ENCODE results near the gene NEK10.
"Not testable (repeated sequence)": the region's sequence is repeated elsewhere in the genome, so short reads cannot be mapped to it uniquely, and the experiment has no call there.

The NEK10 gene

DNA sequence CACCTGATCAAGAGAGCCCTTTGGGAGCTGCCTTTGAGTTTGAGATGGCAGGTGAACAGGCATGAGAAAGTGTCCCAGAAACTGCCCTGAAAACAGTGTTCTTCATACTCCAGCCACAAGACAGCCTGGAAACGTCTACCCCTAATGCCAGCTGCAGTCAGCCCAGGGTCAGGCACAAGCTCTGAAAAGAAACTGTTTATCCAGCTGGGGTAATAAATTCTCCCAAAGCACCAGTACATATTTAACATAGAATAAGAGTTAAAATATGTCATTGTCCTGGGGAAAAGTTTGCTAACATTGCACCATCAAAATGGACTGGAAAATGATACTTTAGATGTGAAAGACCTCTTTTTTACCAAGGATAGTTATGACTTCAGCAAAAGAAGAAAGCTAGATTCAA is 66.3 kb downstream of the NEK10 start:
- Mint-ChIP-seq H3K9me3 (peaks cover 4% of the 10 kb centered on the region), H3K36me3 (no peaks in the 10 kb centered on the region), H3K4me3 (no peak overlapping the region), H3K27ac (no peak overlapping the region), H3K4me1 (no peaks in the 10 kb centered on the region)
- DNase-seq (ENCODE audit: low spot score in 2 of 2), result no peak
- no peak for ATAC-seq

DNA sequence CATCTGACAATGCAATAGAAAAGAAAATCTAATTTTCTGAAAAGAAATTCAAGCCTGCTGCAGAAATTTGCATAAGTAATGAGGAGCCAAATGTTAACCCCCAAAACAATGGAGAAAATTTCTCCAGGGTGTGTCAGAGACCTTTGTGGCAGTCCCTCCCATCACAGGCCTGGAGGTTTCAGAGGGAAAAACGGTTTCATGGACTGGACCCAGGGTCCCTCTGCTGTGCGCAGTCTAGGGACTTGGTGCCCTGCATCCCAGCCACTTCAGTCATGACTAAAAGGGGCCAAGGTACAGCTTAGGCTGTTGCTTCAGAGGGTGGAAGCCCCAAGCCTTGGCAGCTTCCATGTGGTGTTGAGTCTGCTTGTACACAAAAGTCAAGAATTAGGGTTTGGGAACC is 70.2 kb downstream of the NEK10 start:
- H3K36me3 Mint-ChIP-seq; H3K4me1 Mint-ChIP-seq; H3K4me3 Mint-ChIP-seq; ATAC-seq; H3K27ac Mint-ChIP-seq; H3K9me3 Mint-ChIP-seq; DNase-seq (ENCODE audit: low spot score in 2 of 2): not testable (repeated sequence)

DNA sequence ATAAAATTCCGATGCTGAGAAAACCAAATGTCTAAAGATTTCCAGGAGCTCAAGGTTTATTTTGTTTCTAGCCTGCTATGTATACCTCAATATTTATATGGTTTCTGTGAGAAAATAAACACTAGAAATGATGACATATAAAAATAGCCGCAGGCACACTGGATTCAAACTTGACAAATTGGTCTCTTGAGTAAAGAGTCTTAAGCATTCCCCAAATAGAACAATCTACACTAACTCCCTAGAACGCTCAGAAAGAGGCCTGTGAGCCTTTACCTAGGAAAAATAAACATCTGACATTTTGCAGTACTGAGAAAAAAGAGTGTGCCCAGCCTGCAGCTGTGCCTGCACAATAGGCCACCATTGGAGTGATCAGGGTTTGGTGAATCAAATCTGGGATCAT is 75.2 kb downstream of the NEK10 start:
- ATAC-seq, result no peak
- H3K9me3 Mint-ChIP-seq, result peaks cover 4% of the 10 kb centered on the region
- H3K27ac Mint-ChIP-seq, result no peak overlapping the region
- DNase-seq (ENCODE audit: low spot score in 2 of 2), result no peak
- no peaks in the 10 kb centered on the region for H3K36me3 Mint-ChIP-seq
- H3K4me1 Mint-ChIP-seq, result no peaks in the 10 kb centered on the region
- no peak overlapping the region for H3K4me3 Mint-ChIP-seq

DNA sequence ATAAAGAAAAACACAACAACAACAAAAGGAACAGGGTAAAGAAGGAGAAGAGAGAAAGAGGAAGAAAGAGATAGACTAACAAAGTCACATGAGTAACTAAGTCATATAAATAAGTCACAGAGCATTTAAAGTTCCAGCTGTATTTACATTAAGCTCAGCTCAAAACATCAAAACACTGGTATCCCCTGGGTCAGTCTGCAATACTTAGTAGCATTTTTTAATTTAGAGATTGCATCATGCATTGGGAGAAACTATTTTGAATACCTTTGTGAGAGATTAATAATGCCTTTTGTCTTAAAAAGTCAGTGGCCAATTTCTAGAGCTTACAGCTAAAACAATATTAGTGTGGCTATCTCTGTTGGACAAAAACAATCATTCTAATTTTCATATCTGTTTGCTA is 78.4 kb downstream of the NEK10 start:
- no peak overlapping the region for H3K4me3 Mint-ChIP-seq
- H3K27ac Mint-ChIP-seq, result no peak overlapping the region
- ATAC-seq (no peak), DNase-seq (ENCODE audit: low spot score in 2 of 2) (no peak)
- no peaks in the 10 kb centered on the region for H3K9me3 Mint-ChIP-seq
- no peaks in the 10 kb centered on the region for H3K36me3 Mint-ChIP-seq
- no peaks in the 10 kb centered on the region for H3K4me1 Mint-ChIP-seq

DNA sequence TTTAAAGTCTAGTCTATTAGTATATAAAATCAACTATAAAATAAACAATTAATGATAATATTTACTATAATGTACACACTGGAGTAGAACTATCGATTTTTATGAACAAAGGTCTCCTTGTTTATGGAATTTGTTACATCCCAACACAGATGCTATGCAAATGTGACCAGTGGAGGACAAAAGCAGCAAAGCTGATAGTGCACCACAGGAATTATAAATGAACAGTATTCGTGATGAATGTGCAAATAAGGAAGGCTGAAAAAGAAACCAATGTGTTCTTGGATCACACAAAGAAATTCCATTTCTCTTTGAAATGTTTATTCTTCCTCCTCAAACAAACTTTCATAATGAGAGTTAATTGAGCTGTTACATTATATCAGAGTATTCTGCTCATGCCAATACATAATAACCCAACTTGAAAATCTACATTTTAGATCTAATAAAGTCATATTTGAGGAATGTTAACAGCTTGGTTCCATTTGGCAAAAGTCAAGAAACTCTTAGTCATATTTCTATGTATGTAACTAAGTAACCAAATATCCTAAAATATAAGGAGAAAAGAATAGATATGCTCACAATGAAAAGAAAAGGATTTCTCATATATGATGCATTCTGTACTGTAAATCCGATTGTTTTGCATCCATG is 79.3 kb downstream of the NEK10 start:
- Mint-ChIP-seq H3K9me3 (no peaks in the 10 kb centered on the region), H3K4me1 (no peaks in the 10 kb centered on the region), H3K36me3 (no peaks in the 10 kb centered on the region), H3K27ac (no peak overlapping the region), H3K4me3 (no peak overlapping the region)
- no peak for DNase-seq (ENCODE audit: low spot score in 2 of 2)
- no peak for ATAC-seq

DNA sequence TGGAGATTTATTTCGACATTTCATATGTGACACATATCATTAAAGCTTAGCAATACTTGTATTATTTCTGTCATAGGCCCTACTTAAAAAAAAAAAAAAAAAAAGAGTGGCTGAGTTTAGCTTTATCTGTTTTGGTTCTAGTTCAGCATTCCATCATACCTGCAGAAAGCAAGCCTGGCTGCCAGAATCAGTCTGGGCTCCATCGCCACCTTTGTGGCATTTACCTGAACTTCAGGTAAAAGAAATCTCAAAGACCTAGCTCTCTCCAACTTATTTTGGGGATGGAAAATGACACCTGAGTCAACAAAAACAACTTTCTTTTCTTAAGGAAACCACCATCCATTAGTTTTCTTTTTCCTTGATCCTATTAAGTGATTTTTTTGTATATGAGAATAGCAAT is 82.1 kb downstream of the NEK10 start:
- no peaks in the 10 kb centered on the region for H3K36me3 Mint-ChIP-seq
- no peak for DNase-seq (ENCODE audit: low spot score in 2 of 2)
- no peak overlapping the region for H3K4me3 Mint-ChIP-seq
- H3K4me1 Mint-ChIP-seq, result no peaks in the 10 kb centered on the region
- no peak overlapping the region for H3K27ac Mint-ChIP-seq
- ATAC-seq, result no peak
- no peaks in the 10 kb centered on the region for H3K9me3 Mint-ChIP-seq

DNA sequence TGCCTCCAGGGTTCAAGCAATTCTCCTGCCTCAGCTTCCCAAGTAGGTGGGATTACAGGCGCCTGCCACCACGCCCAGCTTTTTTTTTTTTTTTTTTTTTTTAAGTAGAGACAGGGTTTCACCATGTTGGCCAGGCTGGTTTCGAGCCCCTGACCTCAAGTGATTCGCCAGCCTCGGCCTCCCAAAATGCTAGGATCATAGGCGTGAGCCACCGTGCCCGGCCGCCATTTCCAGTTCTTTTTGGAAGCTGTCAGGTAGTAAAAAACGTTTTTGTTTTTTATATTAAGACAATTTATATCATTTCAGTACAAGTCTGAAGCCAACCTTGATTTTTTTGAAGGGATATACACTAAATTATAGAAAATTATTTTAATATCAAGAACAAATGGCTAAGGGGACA is 82.7 kb downstream of the NEK10 start:
- not testable (repeated sequence) for DNase-seq (ENCODE audit: low spot score in 2 of 2); H3K36me3 Mint-ChIP-seq; H3K27ac Mint-ChIP-seq; H3K9me3 Mint-ChIP-seq; H3K4me3 Mint-ChIP-seq; ATAC-seq; H3K4me1 Mint-ChIP-seq

DNA sequence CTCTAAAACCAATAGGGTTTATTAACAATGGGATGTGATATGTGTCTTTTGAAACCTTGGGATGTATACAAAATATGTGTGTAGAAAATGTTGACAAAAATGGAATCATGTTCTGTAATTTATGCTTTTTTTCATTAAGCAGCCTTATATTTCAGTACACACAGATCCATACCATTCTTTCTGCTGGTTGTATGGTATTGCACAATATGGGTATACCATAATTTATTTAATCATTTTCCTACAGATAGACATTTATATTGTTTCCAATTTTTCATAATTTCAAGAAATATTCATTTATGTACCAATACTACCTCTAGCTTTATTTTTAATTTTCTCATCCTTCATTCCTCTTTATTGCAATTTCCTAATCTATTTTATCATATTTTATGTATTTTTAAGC is 83.5 kb downstream of the NEK10 start:
- Mint-ChIP-seq H3K9me3 (no peaks in the 10 kb centered on the region), H3K4me1 (no peaks in the 10 kb centered on the region), H3K4me3 (no peak overlapping the region), H3K27ac (no peak overlapping the region), H3K36me3 (no peaks in the 10 kb centered on the region)
- DNase-seq (ENCODE audit: low spot score in 2 of 2) (no peak), ATAC-seq (no peak)

DNA sequence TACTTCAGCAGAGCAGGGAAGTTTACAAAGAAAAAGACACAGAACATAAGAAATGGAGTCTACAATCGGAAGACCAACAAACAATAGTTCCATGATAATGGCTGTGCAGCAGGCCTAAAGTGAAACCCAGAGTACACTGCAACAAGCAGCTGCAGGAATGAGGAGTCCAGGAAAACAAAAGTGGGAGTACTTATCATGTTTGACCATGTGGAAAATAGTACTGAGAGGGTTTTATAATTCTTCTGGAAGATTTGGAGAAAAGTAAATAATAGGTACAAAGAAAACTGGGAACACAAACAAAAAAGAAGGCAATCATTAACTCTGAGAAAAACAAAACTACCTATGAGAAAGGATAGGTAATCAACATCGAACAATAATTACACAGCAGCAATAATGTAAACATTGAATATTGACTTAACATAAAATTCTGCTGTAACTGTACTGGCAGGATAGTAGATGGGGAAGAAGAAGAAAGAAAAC is 87.5 kb downstream of the NEK10 start:
- DNase-seq (ENCODE audit: low spot score in 2 of 2) (no peak), ATAC-seq (no peak)
- H3K27ac Mint-ChIP-seq, result no peak overlapping the region
- no peaks in the 10 kb centered on the region for H3K9me3 Mint-ChIP-seq
- H3K36me3 Mint-ChIP-seq, result no peaks in the 10 kb centered on the region
- H3K4me3 Mint-ChIP-seq, result no peak overlapping the region
- no peaks in the 10 kb centered on the region for H3K4me1 Mint-ChIP-seq

DNA sequence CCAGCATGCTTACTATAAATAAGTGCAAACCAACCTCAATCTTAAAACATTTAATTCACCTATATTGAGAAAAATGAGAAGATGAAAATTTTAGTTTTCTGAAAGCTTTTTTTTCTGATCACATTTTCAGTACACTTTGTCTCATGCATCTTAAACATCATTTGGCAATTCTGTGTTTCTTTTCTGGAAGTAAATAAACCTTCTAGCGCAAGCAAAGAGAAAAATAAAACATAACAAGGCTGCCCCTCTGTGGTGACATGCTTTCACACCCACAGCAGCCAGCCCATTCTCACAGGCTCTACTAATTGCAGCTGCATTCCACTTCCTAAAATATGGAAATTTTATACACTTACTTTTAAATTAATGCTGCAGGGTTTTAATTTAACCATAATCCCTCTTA is 90.1 kb downstream of the NEK10 start:
- H3K27ac Mint-ChIP-seq, result no peak overlapping the region
- no peaks in the 10 kb centered on the region for H3K36me3 Mint-ChIP-seq
- H3K9me3 Mint-ChIP-seq, result no peaks in the 10 kb centered on the region
- DNase-seq (ENCODE audit: low spot score in 2 of 2), result no peak
- H3K4me1 Mint-ChIP-seq, result no peaks in the 10 kb centered on the region
- no peak for ATAC-seq
- no peak overlapping the region for H3K4me3 Mint-ChIP-seq

DNA sequence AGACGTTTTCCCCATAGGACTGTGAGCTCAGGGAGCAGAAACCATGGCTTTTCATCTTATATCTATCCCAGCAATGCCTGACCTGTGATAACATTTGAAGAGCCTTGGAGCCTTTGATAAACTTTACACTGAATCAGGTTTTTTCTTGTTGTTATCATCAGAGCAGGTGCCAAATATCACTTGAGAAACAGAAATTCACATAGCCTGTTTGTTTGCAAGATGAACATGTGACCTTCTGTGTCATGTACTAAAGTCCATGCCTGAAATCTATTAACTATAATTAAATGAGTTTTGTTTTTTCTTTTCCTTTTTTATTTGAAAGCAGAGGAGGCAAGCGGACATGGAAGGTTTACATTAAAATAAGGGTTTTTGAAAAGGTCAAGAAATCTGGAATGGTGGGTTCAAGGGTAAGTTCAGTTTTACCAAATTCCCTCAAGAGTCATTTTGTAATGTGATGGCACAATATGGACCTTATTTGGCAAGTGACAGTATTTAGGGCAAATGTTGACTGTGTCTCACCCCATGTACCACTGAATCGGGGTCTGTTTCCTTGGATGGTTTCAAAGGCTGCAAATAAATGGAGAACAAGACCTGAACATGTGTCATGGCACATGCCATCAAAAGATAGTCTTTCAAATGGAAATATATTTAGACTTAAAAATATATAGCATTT is 90.7 kb downstream of the NEK10 start:
- Mint-ChIP-seq H3K27ac (no peak overlapping the region), H3K4me3 (no peak overlapping the region), H3K36me3 (no peaks in the 10 kb centered on the region), H3K4me1 (no peaks in the 10 kb centered on the region), H3K9me3 (no peaks in the 10 kb centered on the region)
- DNase-seq (ENCODE audit: low spot score in 2 of 2) (no peak), ATAC-seq (no peak)

DNA sequence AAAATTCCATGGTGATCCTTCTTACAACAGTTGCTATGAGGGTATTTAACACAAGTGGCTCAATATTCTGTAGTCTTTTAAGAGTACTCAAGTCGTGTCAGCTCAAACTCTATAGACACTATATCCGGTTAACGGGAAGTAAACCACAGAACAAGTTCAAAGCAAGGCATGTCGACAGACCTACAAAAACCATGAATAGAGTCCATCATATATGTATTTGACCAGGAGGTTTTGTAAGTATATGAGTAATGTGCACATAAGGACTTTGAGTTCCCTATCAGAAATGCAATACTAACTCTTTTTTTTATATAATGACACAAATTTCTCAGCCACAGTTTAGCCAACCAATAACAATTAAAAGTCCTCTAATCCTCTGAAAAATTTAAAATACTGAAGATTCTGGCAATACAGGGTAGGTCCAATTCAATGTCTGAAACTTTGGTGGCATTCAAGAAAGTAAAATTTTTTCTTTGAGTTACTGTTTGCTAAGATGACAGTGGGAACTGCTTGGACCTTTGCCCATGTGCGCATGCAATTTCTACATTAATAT is 93.7 kb downstream of the NEK10 start:
- Mint-ChIP-seq H3K4me1 (no peaks in the 10 kb centered on the region), H3K27ac (no peak overlapping the region), H3K9me3 (no peaks in the 10 kb centered on the region), H3K36me3 (no peaks in the 10 kb centered on the region), H3K4me3 (no peak overlapping the region)
- ATAC-seq (no peak), DNase-seq (ENCODE audit: low spot score in 2 of 2) (no peak)

DNA sequence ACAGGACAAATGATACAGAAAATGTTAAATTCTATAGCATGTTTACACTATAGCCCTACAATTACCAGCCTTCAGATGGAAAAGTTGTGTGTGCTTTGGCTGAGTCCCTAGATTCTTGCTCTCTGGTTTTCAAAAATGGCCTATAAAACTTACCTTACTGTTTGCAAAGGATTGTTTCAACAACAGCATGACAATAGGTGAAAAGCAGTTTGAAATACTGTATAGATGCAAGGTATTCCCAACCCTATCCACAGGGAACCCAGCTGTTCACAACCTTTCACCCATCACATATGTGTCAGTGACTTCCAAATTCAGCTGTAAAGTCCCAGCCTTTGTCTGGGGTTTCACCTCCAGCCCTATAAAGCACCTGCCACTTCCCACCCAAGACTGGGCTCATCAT is 97.3 kb downstream of the NEK10 start:
- DNase-seq (ENCODE audit: low spot score in 2 of 2) (no peak), ATAC-seq (no peak)
- Mint-ChIP-seq H3K9me3 (no peaks in the 10 kb centered on the region), H3K36me3 (no peaks in the 10 kb centered on the region), H3K4me3 (no peak overlapping the region), H3K4me1 (no peaks in the 10 kb centered on the region), H3K27ac (no peak overlapping the region)

DNA sequence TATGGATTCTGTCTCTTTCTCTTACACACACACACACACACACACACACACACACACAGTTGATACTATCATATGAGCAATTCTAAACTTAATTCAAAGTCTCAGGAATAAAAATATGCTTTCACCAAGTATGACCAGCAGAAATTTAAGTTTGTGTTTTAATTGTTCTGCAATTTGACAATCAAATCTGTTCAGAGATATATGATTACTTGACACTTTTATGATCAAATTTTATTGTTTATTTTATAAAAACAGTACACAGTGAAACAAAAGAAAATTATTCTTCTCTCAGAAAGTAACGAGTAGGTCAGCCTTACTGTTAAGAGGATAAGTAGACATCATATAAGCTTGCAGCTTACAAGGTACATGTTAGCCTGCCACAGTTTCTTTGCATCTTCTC is 114.3 kb downstream of the NEK10 start:
- Mint-ChIP-seq H3K27ac (no peak overlapping the region), H3K4me1 (no peaks in the 10 kb centered on the region), H3K36me3 (no peaks in the 10 kb centered on the region), H3K4me3 (no peak overlapping the region), H3K9me3 (peaks cover under 1% of the 10 kb centered on the region)
- DNase-seq (ENCODE audit: low spot score in 2 of 2), result no peak
- ATAC-seq, result no peak

DNA sequence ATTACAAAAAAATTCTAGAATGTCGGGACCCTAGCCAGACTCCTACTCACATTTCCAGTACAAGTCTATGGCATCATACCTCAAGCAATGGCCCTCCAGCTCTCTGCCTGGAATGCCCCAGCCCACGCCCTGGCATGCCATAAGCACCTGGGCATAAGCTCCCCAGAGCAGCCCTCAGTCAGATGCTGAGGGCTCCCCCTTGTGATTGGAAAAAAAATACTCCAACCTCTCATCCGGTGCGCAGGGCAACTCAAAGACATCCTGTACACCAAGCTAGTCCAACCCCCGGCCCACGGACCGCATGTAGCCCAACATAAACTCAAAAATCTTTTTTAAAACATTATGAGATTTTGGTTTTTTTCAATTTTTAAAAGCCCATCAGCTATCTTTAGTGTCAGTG is 115.4 kb downstream of the NEK10 start:
- Mint-ChIP-seq H3K27ac (no peak overlapping the region), H3K36me3 (no peaks in the 10 kb centered on the region), H3K9me3 (peaks cover 10% of the 10 kb centered on the region), H3K4me3 (no peak overlapping the region), H3K4me1 (no peaks in the 10 kb centered on the region)
- peak in 1 of 2 donors; percentile 50 for DNase-seq (ENCODE audit: low spot score in 2 of 2)
- peak; percentile 68 for ATAC-seq

DNA sequence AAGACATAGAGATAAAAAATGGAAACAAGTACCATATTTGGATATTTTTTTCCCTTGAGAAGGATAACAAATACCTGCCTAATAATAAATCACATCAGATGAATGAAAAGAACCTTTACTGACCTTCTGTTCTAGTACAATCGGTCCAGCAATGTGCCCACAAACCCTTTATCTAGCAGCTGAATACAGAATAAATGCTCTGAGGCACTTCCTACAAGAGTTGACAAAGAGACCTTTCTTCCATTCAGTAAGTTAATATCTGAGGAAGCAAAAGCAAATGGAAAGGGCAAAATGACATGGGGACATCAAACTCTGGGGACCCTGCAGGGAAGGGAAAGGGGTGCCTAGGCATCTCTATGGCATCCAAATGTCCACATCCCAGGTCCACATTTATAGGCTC is 115.8 kb downstream of the NEK10 start:
- Mint-ChIP-seq H3K9me3 (peaks cover 10% of the 10 kb centered on the region), H3K4me1 (no peaks in the 10 kb centered on the region), H3K4me3 (no peak overlapping the region), H3K27ac (no peak overlapping the region), H3K36me3 (no peaks in the 10 kb centered on the region)
- ATAC-seq (no peak), DNase-seq (ENCODE audit: low spot score in 2 of 2) (no peak)
